GM21723 (cell line): ENCODE results near the gene PHACTR3.

Experiments
- ATAC-seq: cut with Tn5 transposase; IDR thresholded peaks from one replicate; pipeline ENCODE4 v1.9.1; 2021; ENCODE audit warnings: mild to moderate bottlenecking, moderate library complexity; ENCODE audit not compliant: unreplicated experiment

PHACTR3 gene

GRCh38 chr20:59668926-59669850 lies 64.8 kb downstream of the PHACTR3 start:
- no peak for ATAC-seq

DNA sequence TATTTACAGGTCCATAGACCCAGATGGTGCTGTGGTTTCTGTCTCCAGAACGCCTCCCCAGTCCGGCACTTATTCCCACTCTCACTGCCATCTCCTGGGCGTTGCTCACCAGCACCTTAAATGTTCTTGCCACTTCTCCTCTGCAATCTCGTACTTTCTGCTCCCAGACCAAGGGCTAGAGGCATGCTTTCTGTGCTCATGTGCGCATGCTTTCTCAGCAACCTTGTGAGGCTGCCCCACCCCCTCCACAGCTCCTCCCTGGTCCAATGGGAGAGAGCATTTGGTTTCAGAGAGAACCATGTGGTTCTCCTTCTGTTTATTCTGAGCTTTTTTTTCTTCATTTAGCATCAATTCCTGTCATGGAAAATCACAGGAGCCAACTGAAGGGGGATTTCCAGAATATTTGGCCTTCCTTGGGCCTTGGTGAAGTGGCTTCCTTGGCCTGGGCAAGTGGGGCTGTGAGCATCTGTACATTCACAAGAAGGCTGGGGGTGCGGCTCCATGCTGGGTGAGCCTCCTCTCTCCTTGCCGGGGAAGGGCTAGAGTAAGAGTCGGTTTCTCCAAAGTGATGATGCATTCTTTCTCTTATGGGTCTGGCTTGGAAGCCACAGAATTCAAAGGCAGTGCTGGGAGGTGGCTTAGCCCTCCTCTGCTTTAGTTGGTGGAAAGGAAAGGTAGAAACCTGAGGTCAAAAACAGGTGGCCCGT lies 66.6 kb downstream of the PHACTR3 start:
- ATAC-seq = no peak

GRCh38 chr20:59671661-59672471 lies 67.5 kb downstream of the PHACTR3 start:
- no peak for ATAC-seq

DNA sequence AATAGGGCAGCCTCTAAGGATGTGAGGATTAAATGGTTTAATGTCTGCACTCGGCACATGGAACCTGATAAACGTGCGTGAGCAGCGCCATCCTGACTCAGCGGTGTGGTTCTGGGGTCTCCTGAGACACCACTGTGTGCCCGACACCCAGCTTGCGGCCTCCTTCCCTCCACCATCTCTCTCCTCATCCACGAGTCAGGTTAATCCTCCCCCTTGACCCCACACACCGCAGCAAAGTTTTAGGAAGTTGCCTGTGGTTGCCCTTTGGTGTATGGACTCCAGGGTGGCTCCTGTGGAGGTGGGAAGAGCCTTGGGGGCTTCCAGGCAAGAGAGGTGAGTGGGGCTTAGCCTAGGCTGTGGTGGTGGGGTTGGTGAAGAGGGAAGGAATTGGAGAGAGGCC lies 68.2 kb downstream of the PHACTR3 start:
- no peak for ATAC-seq

GRCh38 chr20:59673288-59673997 lies 69.1 kb downstream of the PHACTR3 start:
- no peak for ATAC-seq

GRCh38 chr20:59673998-59674445 lies 69.7 kb downstream of the PHACTR3 start:
- no peak for ATAC-seq

DNA sequence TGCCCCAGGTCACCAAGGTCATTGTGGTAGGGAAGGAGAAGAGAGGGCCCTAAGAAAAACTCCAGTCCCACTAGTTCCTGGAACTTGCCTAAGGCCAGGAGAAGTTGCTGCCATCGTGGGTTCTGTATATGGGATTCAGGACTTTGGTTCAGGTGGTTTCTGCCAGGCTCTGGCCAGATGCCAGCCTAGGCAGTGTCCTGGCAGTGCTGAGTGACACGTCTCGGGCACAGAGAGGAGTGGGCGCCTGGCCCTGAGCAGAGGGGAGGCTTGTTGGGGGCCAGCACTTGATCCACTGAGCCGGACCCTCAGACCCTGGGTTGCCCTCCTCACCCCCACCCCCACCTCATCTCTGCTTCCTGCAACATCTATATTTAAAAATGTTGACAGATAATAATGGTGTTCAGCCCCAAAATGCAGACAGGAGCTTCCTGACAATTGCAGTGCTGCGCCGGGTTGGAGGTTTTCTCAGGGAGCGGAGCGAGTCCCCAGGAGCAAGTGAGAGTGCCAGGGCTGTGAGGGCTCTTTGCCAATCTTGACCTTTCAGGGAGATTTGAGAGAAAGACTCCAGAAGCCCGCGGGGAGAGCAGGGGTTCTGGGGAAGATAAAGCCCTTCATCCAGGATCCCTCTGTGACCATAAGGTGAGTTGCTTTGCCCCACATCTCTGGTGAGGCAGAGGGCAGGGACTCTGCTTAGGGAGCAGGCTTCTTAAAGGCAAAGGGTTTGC lies 71.9 kb downstream of the PHACTR3 start:
- no peak for ATAC-seq

DNA sequence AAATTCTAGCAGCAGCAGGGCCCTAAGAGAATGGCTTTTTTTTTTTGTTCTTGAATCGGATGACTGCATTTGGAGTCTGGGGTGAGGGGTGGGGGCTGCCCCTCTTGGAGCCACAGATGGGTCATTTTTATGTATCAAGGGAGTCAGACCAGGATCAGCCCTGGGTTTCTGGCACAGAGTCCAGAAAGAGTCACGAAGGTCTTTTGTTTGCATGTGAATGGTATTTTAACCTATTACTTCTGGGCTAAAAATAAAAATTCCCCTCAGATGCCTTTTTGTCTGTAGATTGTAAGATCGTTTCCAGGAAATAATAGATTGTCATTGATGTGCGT lies 72.5 kb downstream of the PHACTR3 start:
- ATAC-seq = no peak

- no peak for ATAC-seq
These were observed 73.2 kb downstream of the PHACTR3 start for GRCh38 chr20:59677586-59677985.

GRCh38 chr20:59678288-59678687 lies 73.9 kb downstream of the PHACTR3 start:
- ATAC-seq = no peak

DNA sequence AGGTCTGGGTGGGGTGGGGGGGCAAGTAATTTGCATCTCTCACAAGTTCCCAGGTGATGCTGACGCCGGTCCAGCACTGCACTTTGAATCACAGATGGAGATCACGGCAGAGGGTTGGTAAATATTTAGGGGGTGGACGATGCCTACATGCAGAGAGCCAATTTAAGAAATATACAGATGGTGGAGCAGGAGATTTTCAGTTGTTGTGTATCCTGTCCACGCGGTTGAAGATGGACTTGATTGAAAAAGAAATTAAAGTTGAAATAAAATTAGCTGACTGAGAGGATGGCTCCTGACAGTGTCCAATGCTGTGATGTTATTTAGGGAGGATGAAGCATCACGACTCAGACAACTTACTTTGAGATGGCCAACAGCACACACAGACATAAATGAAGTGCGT lies 74.6 kb downstream of the PHACTR3 start:
- no peak for ATAC-seq

DNA sequence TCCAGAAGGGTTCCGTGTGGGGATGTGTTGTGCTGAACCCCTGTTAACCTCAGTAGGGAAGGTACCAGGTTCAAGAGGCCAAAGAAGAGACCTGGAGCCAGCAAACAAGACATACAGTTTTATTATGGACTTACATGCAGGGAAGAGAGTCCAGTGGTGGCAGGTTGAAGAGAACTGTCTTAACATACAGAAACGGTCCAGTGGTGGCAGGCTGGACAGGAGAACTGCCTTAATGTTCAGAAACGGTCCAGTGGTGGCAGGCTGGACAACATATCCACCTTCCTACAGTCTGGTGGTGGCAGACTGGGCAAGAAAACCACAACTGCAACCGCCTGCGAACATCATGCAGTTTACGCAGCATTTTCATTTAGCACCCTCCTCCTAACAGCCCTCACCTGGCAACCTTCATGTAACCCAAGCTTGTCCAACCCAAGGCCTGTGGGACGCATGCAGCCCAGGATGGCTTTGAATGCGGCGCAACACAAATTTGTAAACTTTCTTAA lies 75.9 kb downstream of the PHACTR3 start:
- ATAC-seq = no peak

- no peak for ATAC-seq
These were observed 76.5 kb downstream of the PHACTR3 start for GRCh38 chr20:59680852-59681251.

GRCh38 chr20:59682603-59683002 lies 78.3 kb downstream of the PHACTR3 start:
- ATAC-seq = no peak

- ATAC-seq = no peak
These were observed 78.8 kb downstream of the PHACTR3 start for GRCh38 chr20:59683181-59683580.

DNA sequence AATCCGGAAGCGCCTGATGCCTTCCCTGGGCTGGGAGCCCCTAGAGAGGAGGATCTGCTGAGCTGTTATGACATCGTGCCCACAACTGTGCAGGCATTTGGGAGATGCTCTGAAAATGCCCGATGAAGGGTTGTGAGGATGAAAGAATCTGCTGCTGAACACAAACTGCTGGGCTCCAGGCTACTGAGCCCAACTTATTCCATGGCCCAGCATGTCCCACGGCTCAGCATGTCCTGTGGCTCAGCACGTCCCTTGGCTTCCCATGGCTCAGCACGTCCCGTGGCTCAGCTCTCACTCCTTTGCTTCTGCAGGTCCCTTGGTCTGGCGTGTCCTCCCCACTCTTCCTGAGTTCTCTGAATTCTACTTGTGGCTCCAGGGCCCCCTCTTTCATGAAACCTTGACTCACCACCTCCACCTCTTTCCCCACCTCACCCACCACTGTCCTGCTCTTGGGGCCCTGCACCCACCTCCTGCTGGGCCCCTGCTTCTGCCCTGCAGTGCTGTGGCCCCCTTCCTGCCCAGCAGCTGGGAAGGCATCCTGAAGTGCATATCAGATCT lies 80.4 kb downstream of the PHACTR3 start:
- ATAC-seq = no peak

GRCh38 chr20:59686404-59687346 lies 82.3 kb downstream of the PHACTR3 start:
- no peak for ATAC-seq

DNA sequence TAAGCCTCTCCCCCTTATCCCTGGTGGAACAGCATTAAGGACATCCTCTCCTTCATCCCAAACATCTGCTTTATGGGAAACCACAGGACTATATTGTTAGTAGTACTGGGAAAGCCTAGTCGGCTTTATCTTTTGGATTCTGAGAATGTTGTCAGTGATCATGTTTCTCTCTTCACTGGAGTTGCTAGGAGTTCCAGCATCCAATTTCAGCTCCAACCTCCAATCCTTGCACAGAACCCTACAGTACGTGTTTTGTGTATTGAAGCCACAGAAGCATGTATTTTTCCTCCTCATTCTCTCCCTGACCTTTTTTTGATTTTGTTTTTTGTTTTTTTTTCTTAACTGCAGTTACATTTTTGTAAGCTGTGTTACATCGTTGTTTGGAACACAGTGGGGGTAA lies 84.0 kb downstream of the PHACTR3 start:
- ATAC-seq = no peak
